GM12878 (cell line): Measurements from ENCODE around the gene DCBLD1. TPM values are rescaled to one million over a fixed set of nuclear protein-coding genes. Genes with fewer than 3 reads are reported as not detected.

Source experiments
- ATAC-seq: fragments of 200-7000 bp; cut with Tn5 transposase; 3 replicates; pipeline ENCODE4 v1.9.1; 2020; ENCODE audit warnings: mild to moderate bottlenecking, moderate library complexity
- BruUV-seq: library from RNA; stranded (reverse); fragments of 400-500 nt; replicated peaks from 2 replicates; lab custom pipeline; 2021; lab: Mats Ljungman, UMichigan
- CTCF ChIA-PET: fragments of 300-600 bp; sonication (Branson Sonifier 250); formaldehyde crosslinking; extraction: SDS; loops from one replicate; lab custom pipeline; 2021; ENCODE audit warnings: inconsistent platforms; lab: Yijun Ruan, JAX
- POLR2A ChIA-PET: fragments of 350-600 bp; formaldehyde crosslinking; extraction: SDS; loops from one replicate; lab custom pipeline; 2021; ENCODE audit warnings: inconsistent platforms; lab: Charles Lee
- RAD21 ChIA-PET: fragments of 300-600 bp; sonication (Branson Sonifier 250); formaldehyde crosslinking; loops from one replicate; lab custom pipeline; 2023; ENCODE audit warnings: antibody characterized with exemption; ENCODE audit not compliant: unreplicated experiment; lab: Charles Lee
- SMC1A ChIA-PET: fragments of 300-600 bp; sonication (Branson Sonifier 250); formaldehyde crosslinking; loops from one replicate; lab custom pipeline; 2023; ENCODE audit not compliant: unreplicated experiment, uncharacterized antibody; lab: Charles Lee
- DNase-seq: peaks from one replicate; pipeline ENCODE4 v3.0.0-alpha.2; 2011; ENCODE audit warnings: low read depth, low spot score
- FAIRE-seq: peaks from 3 replicates; lab custom pipeline; 2011; peaks lifted over from hg19 to GRCh38; lab: Jason Lieb, UNC
- H2AFZ ChIP-seq: 2 replicates; pipeline ENCODE4 v1.6.0; 2011; ENCODE audit warnings: low read depth, low read length, control low read depth; ENCODE audit not compliant: control insufficient read depth
- H3K27ac ChIP-seq: 2 replicates; pipeline ENCODE4 v1.5.1; 2011; ENCODE audit warnings: control low read depth; ENCODE audit not compliant: control insufficient read depth, insufficient read depth
- H3K27me3 ChIP-seq, 2 experiments: replicated peaks in 1 of 2; 2 replicates each; pipeline versions ENCODE4 v1.6.0 to v1.6.1; 2011; ENCODE audit warnings: low read length in 1 of 2; ENCODE audit not compliant: control insufficient read depth in 2 of 2, insufficient read depth in 2 of 2
- H3K36me3 ChIP-seq, 2 experiments: 2 replicates each; pipeline ENCODE4 v1.5.1; 2011; ENCODE audit warnings: low read length in 1 of 2; ENCODE audit not compliant: control insufficient read depth in 2 of 2, insufficient read depth in 2 of 2
- H3K4me1 ChIP-seq: 2 replicates; pipeline ENCODE4 v1.6.1; 2011; ENCODE audit warnings: mild to moderate bottlenecking, low read length, moderate library complexity, mixed read lengths; ENCODE audit not compliant: control insufficient read depth, insufficient read depth
- H3K4me2 ChIP-seq: 2 replicates; pipeline ENCODE4 v1.6.0; 2011; ENCODE audit warnings: control low read depth; ENCODE audit not compliant: control insufficient read depth, insufficient read depth
- H3K4me3 ChIP-seq: fragments of 200-600 bp; sonication (generic); 2 replicates; pipeline ENCODE4 v1.5.1; 2016
- H3K79me2 ChIP-seq: 2 replicates; pipeline ENCODE4 v1.6.0; 2011; ENCODE audit warnings: low read length; ENCODE audit not compliant: control insufficient read depth, insufficient read depth
- H3K9ac ChIP-seq: 2 replicates; pipeline ENCODE4 v1.8.0; 2011; ENCODE audit warnings: low read length, control low read depth, mixed read lengths; ENCODE audit not compliant: control insufficient read depth, insufficient read depth
- H3K9me3 ChIP-seq: replicated peaks from 3 replicates; pipeline ENCODE4 v1.5.1; 2011; ENCODE audit warnings: mild to moderate bottlenecking, low read length; ENCODE audit not compliant: control insufficient read depth, insufficient read depth
- H4K20me1 ChIP-seq: 2 replicates; pipeline ENCODE4 v1.6.0; 2011; ENCODE audit not compliant: control insufficient read depth, insufficient read depth
- ATF2 ChIP-seq: IDR thresholded peaks from 2 replicates; pipeline ENCODE4 v1.6.1; 2012; ENCODE audit warnings: low read length, inconsistent platforms
- CHD1 ChIP-seq: IDR thresholded peaks from 2 replicates; pipeline ENCODE4 v1.6.1; 2012; ENCODE audit warnings: low read depth, low read length, improper control_type of control experiment
- CREB1 ChIP-seq: IDR thresholded peaks from 2 replicates; pipeline ENCODE4 v1.6.1; 2012; ENCODE audit warnings: low read depth, mild to moderate bottlenecking, inconsistent platforms
- EGR1 ChIP-seq, 2 experiments: IDR thresholded peaks; 1 replicate in 1 of 2; 2 replicates in 1 of 2; pipeline ENCODE4 v1.6.1; 2011 to 2012; ENCODE audit warnings: low read depth in 2 of 2, low read length in 2 of 2, borderline replicate concordance in 1 of 2, mild to moderate bottlenecking in 1 of 2, moderate library complexity in 1 of 2
- ESRRA ChIP-seq: IDR thresholded peaks from 2 replicates; pipeline ENCODE4 v1.6.1; 2012; ENCODE audit warnings: mild to moderate bottlenecking, low read length, improper control_type of control experiment
- FOS ChIP-seq: IDR thresholded peaks from 3 replicates; pipeline ENCODE4 v1.6.1; 2011; ENCODE audit warnings: borderline replicate concordance; ENCODE audit not compliant: insufficient read length; ENCODE audit errors: extremely low read depth
- HDGF ChIP-seq: fragments of 450-650 bp; IDR thresholded peaks from 2 replicates; pipeline ENCODE4 v1.6.1; 2016; ENCODE audit warnings: antibody characterized with exemption
- NBN ChIP-seq: fragments of 450-650 bp; IDR thresholded peaks from 2 replicates; pipeline ENCODE4 v1.6.1; 2016
- NFYB ChIP-seq: IDR thresholded peaks from 2 replicates; pipeline ENCODE4 v1.6.1; 2011; ENCODE audit warnings: low read depth, mild to moderate bottlenecking, low read length, improper control_type of control experiment, moderate library complexity; ENCODE audit not compliant: insufficient read depth
- POLR2AphosphoS2 ChIP-seq: IDR thresholded peaks from 2 replicates; pipeline ENCODE4 v1.6.1; 2011; ENCODE audit warnings: low read depth, mild to moderate bottlenecking, low read length, improper control_type of control experiment, moderate library complexity
- RFX5 ChIP-seq: IDR thresholded peaks from 2 replicates; pipeline ENCODE4 v1.6.1; 2011; ENCODE audit warnings: low read depth, low read length, improper control_type of control experiment
- SMAD1 ChIP-seq: fragments of 450-650 bp; IDR thresholded peaks from 2 replicates; pipeline ENCODE4 v1.6.1; 2018; ENCODE audit warnings: mild to moderate bottlenecking, low read depth; ENCODE audit not compliant: partially characterized antibody
- SREBF2 ChIP-seq: IDR thresholded peaks from 2 replicates; pipeline ENCODE4 v1.6.1; 2012; ENCODE audit warnings: mild to moderate bottlenecking, low read length
- STAT1 ChIP-seq: fragments of 450-650 bp; conservative IDR thresholded peaks from 2 replicates; pipeline ENCODE4 v1.6.1; 2014; ENCODE audit warnings: antibody characterized with exemption, mild to moderate bottlenecking
- ZNF217 ChIP-seq: fragments of 450-650 bp; IDR thresholded peaks from 2 replicates; pipeline ENCODE4 v1.6.1; 2017; ENCODE audit warnings: antibody characterized with exemption, mild to moderate bottlenecking
- WGBS: methylation state at CpG from one replicate; pipeline ENCODE4 v1.1.6; 2016; ENCODE audit warnings: low lambda C conversion rate; ENCODE audit not compliant: insufficient replicate concordance, insufficient coverage; ENCODE audit errors: missing lambda C conversion rate; 5-methylcytosine and 5-hydroxymethylcytosine counted together
- in situ Hi-C: fragments of 300-500 bp; cut with MboI; formaldehyde crosslinking; loops from 9 replicates; pipeline ENCODE4 v1.14.3; 2018; ENCODE audit warnings: mixed read lengths
- intact Hi-C: fragments of 100-400 bp; cut with micrococcal nuclease; formaldehyde crosslinking; loops from one replicate; pipeline ENCODE4 v1.14.2; 2022; ENCODE audit not compliant: unreplicated experiment
- polyA plus RNA-seq, 11 experiments: library from polyadenylated mRNA; depleted of rRNA in 4 of 11; unstranded in 6 of 11; stranded (reverse) in 5 of 11; fragments of >200 nt; fragmentation: Nextera tagmentation in 4 of 11; fragmentation: Illumina TruSeq in 1 of 11; extraction: Ambion mirVana in 4 of 11; extraction: Trizol in 1 of 11; gene quantifications; 1 replicate in 1 of 11; 2 replicates in 10 of 11; pipeline versions ENCODE4 v1.2.1 to v1.2.3, GENCODE V29; 2011 to 2016; ENCODE audit warnings: inconsistent platforms in 2 of 11, missing spikeins in 2 of 11, low read depth in 1 of 11
- total RNA-seq, 4 experiments: library from RNA; depleted of rRNA in 3 of 4; stranded (reverse); fragments of >200 nt in 3 of 4; fragmentation: Illumina TruSeq in 1 of 4; extraction: Trizol in 1 of 4; gene quantifications; 2 replicates each; pipeline versions ENCODE4 v1.2.1 to v1.2.3, GENCODE V29; 2013 to 2021

The DCBLD1 gene
- total and polyA plus RNA-seq, 10 of the 15 experiments (the other 5 are each of a cell fraction or from before 2014, with no cell fraction given), result 0.92 to 9.2 (median 8.3) TPM

- H3K9me3 ChIP-seq, result no peaks in the 10 kb centered on the region; the same call in 2 of the 3 replicates
- H3K36me3 ChIP-seq, result no peaks in the 10 kb centered on the region
- H4K20me1 ChIP-seq, result no peaks in the 10 kb centered on the region
- ATAC-seq, result peak; percentile 25; the same call in 2 of the 3 replicates
- BruUV-seq, result no TSS peak
- ChIA-PET RAD21 (interaction anchor here (1.6 to 3.1 kb wide), 2 partner anchors 11 to 57 kb away, joined by 5 to 14 read pairs; partner anchors contain the start of gene DCBLD1), CTCF (interaction anchor here (0.8 to 2.0 kb wide), 6 partner anchors 8 to 111 kb away, joined by 4 to 9 read pairs (median 6); partner anchors contain the start of gene DCBLD1)
- intact Hi-C loops, result no loop called here
- no peak overlapping the region for H3K4me3 ChIP-seq
- H3K4me1 ChIP-seq, result peaks cover 8% of the 10 kb centered on the region
- H3K4me2 ChIP-seq, result no peak overlapping the region
- no peak overlapping the region for H3K9ac ChIP-seq
- no peaks in the 10 kb centered on the region for H3K27me3 ChIP-seq
- no peak for TF ChIP-seq ZNF217
- no peak for TF ChIP-seq NFYB
- TF ChIP-seq SREBF2, result no peak
- no peak for TF ChIP-seq FOS
- no peak for TF ChIP-seq NBN
- TF ChIP-seq HDGF, result no peak
- no peak for TF ChIP-seq POLR2AphosphoS2
- no peak for TF ChIP-seq ESRRA
- no peak for TF ChIP-seq ATF2
- TF ChIP-seq STAT1, result no peak
- no peak for TF ChIP-seq CREB1
- TF ChIP-seq SMAD1, result no peak
- TF ChIP-seq CHD1, result no peak
- no peak for TF ChIP-seq EGR1 (IDR thresholded peaks at IDR 0.05; ENCODE audit: borderline replicate concordance in 1 of 2, low read depth in 2 of 2, low read length in 2 of 2)
- TF ChIP-seq RFX5, result no peak
- TF ChIP-seq, all 136 proteins: peak for 0
- DNase-seq (no peak), FAIRE-seq (no peak)
- 90% methylated on average over 2 of the region's 2 CpGs for WGBS
- SMC1A ChIA-PET, result interaction anchor here (0.7 to 6.9 kb wide), 3 partner anchors 8 to 200 kb away, joined by 3 to 76 read pairs (median 20); no protein-coding TSS in a partner anchor
- in situ Hi-C loops, result no loop called here
- H3K79me2 ChIP-seq, result no peaks in the 10 kb centered on the region; the same call in 1 of the 2 replicates
- peak overlapping the region; percentile 28; the same call in 1 of the 2 replicates for H2AFZ ChIP-seq
- H3K27ac ChIP-seq, result no peak overlapping the region
- POLR2A ChIA-PET, result interaction anchor here (1.3 to 1.7 kb wide), 3 partner anchors 8 to 110 kb away, joined by 3 to 10 read pairs (median 4); partner anchors contain the start of gene DCBLD1
Measured at GRCh38 chr6:117493470-117493869, 11.0 kb downstream of the DCBLD1 start.
